HCT116 (cell line): ENCODE measurements around the gene MSI2. TPM values are rescaled to one million over a fixed set of nuclear protein-coding genes. Genes with fewer than 3 reads are reported as not detected.

Source experiments
- ATAC-seq: fragments of 200-7000 bp; cut with Tn5 transposase; 2 replicates; pipeline ENCODE4 v1.9.1; 2020; ENCODE audit warnings: mild to moderate bottlenecking, moderate library complexity
- BruUV-seq: library from RNA; stranded (reverse); fragments of 400-500 nt; replicated peaks from 2 replicates; lab custom pipeline; 2021; lab: Mats Ljungman, UMichigan
- CTCF ChIA-PET: fragments of 300-600 bp; sonication (Branson Sonifier 250); formaldehyde crosslinking; loops from one replicate; lab custom pipeline; 2021; ENCODE audit warnings: antibody characterized with exemption; lab: Charles Lee
- POLR2A ChIA-PET: fragments of 300-600, 350-600 bp; sonication (Branson Sonifier 250); formaldehyde crosslinking; loops from one replicate; lab custom pipeline; 2021; ENCODE audit warnings: antibody characterized with exemption; lab: Charles Lee
- RAD21 ChIA-PET, 2 experiments: fragments of 300-600 bp; sonication (Branson Sonifier 250); formaldehyde crosslinking; loops; one replicate each; lab custom pipeline; 2023; ENCODE audit warnings: low total read pairs in 2 of 2; ENCODE audit not compliant: uncharacterized antibody in 2 of 2, unreplicated experiment in 2 of 2, low non-redundant PET in 1 of 2; lab: Charles Lee
- DNase-seq: peaks from one replicate; pipeline ENCODE4 v3.0.0-alpha.2; 2010; ENCODE audit warnings: low read depth, low spot score
- H2AFZ ChIP-seq: fragments of 200-600 bp; shearing (Covaris generic), sonication (generic); 2 replicates; pipeline ENCODE4 v1.6.1; 2017; ENCODE audit warnings: low read depth, mixed run types, mixed read lengths, antibody characterized with exemption, low read length; ENCODE audit not compliant: poor library complexity, severe bottlenecking
- H3K27ac ChIP-seq: 2 replicates; pipeline ENCODE4 v1.5.1; 2012; ENCODE audit warnings: low read depth, low read length
- H3K27me3 ChIP-seq: fragments of 200-600 bp; sonication (generic); 2 replicates; pipeline ENCODE4 v1.6.1; 2016; ENCODE audit warnings: mixed run types, low read length, mixed read lengths; ENCODE audit not compliant: insufficient read depth
- H3K36me3 ChIP-seq, 2 experiments: fragments of 200-500 bp in 1 of 2; fragments of 200-600 bp in 1 of 2; sonication (Bioruptor generic) in 1 of 2; sonication (generic) in 1 of 2; 2 replicates each; pipeline versions ENCODE4 v1.5.1 to v1.6.1; 2014 to 2016; ENCODE audit warnings: low read length in 2 of 2, inconsistent platforms in 1 of 2, mixed read lengths in 1 of 2, mixed run types in 1 of 2; ENCODE audit not compliant: insufficient read depth in 2 of 2, control insufficient read depth in 1 of 2
- H3K4me1 ChIP-seq, 2 experiments: fragments of 200-600 bp in 1 of 2; sonication (generic) in 1 of 2; 2 replicates each; pipeline versions ENCODE4 v1.5.1 to v1.6.1; 2012 to 2017; ENCODE audit warnings: low read length in 2 of 2, inconsistent platforms in 1 of 2, mild to moderate bottlenecking in 1 of 2, mixed read lengths in 1 of 2, mixed run types in 1 of 2, moderate library complexity in 1 of 2; ENCODE audit not compliant: insufficient read depth in 2 of 2, control insufficient read depth in 1 of 2
- H3K4me2 ChIP-seq: fragments of 200-600 bp; sonication (generic); 2 replicates; pipeline ENCODE4 v1.6.1; 2017; ENCODE audit warnings: mixed run types, low read length, mixed read lengths
- H3K4me3 ChIP-seq, 2 experiments: fragments of 200-600 bp in 1 of 2; sonication (generic) in 1 of 2; replicated peaks in 1 of 2; 2 replicates each; pipeline ENCODE4 v1.5.1; 2011 to 2016; ENCODE audit warnings: low read length in 2 of 2, control low read depth in 1 of 2, low read depth in 1 of 2, mild to moderate bottlenecking in 1 of 2, mixed read lengths in 1 of 2, mixed run types in 1 of 2
- H3K79me2 ChIP-seq: fragments of 200-600 bp; sonication (generic); 2 replicates; pipeline ENCODE4 v1.6.1; 2017; ENCODE audit warnings: mild to moderate bottlenecking, mixed run types, low read length, moderate library complexity, mixed read lengths; ENCODE audit not compliant: insufficient read depth
- H3K9ac ChIP-seq: fragments of 200-600 bp; sonication (generic); 2 replicates; pipeline ENCODE4 v1.6.1; 2016; ENCODE audit warnings: low read length, mixed read lengths
- H3K9me2 ChIP-seq: fragments of 200-600 bp; sonication (generic), shearing (Covaris generic); 2 replicates; pipeline ENCODE4 v1.6.1; 2017; ENCODE audit warnings: mixed run types, mild to moderate bottlenecking, moderate library complexity; ENCODE audit not compliant: insufficient read depth
- H3K9me3 ChIP-seq, 2 experiments: fragments of 200-500 bp in 1 of 2; fragments of 200-600 bp in 1 of 2; sonication (Bioruptor generic) in 1 of 2; sonication (generic) in 1 of 2; 2 replicates each; pipeline ENCODE4 v1.6.1; 2014 to 2017; ENCODE audit warnings: low read length in 2 of 2, mixed read lengths in 2 of 2, inconsistent platforms in 1 of 2, low read depth in 1 of 2, mild to moderate bottlenecking in 1 of 2, mixed run types in 1 of 2, moderate library complexity in 1 of 2; ENCODE audit not compliant: control insufficient read depth in 1 of 2, insufficient read depth in 1 of 2
- H4K20me1 ChIP-seq: fragments of 200-600 bp; sonication (generic), shearing (Covaris generic); 2 replicates; pipeline ENCODE4 v1.6.1; 2017; ENCODE audit warnings: mixed run types, mild to moderate bottlenecking, moderate library complexity; ENCODE audit not compliant: insufficient read depth
- ATF3 ChIP-seq: IDR thresholded peaks from 2 replicates; pipeline ENCODE4 v1.6.1; 2012
- CBX3 ChIP-seq: IDR thresholded peaks from 2 replicates; pipeline ENCODE4 v1.6.1; 2012; ENCODE audit warnings: low read depth
- EZH2phosphoT487 ChIP-seq: fragments of 200-600 bp; IDR thresholded peaks from 2 replicates; pipeline ENCODE4 v1.6.1; 2018; ENCODE audit warnings: antibody characterized with exemption, borderline replicate concordance
- FOSL1 ChIP-seq: IDR thresholded peaks from 2 replicates; pipeline ENCODE4 v1.6.1; 2012; ENCODE audit warnings: low read depth
- JUND ChIP-seq: IDR thresholded peaks from 2 replicates; pipeline ENCODE4 v1.6.1; 2012
- POLR2AphosphoS5 ChIP-seq: IDR thresholded peaks from 2 replicates; pipeline ENCODE4 v1.6.1; 2011; ENCODE audit warnings: mild to moderate bottlenecking, low read depth, low read length, moderate library complexity
- REST ChIP-seq: IDR thresholded peaks from 2 replicates; pipeline ENCODE4 v1.6.1; 2012; ENCODE audit warnings: low read depth
- SP1 ChIP-seq: IDR thresholded peaks from 2 replicates; pipeline ENCODE4 v1.6.1; 2012; ENCODE audit warnings: low read depth
- YY1 ChIP-seq: IDR thresholded peaks from 2 replicates; pipeline ENCODE4 v1.6.1; 2011; ENCODE audit warnings: low read length, low read depth, moderate library complexity, mild to moderate bottlenecking; ENCODE audit not compliant: insufficient replicate concordance; ENCODE audit errors: extremely low read depth
- intact Hi-C: fragments of 100-400 bp; cut with micrococcal nuclease; formaldehyde crosslinking; loops from 2 replicates; pipeline ENCODE4 v1.10.0; 2022
- total RNA-seq: library from RNA; stranded (reverse); gene quantifications from one replicate; pipeline ENCODE4 v1.2.1, GENCODE V29; 2021; ENCODE audit not compliant: unreplicated experiment

Gene MSI2
- total RNA-seq, 1 experiment from 2014 or later, result 137 TPM

GRCh38 chr17:57587193-57587969 is 331.1 kb downstream of the MSI2 start:
- TF ChIP-seq FOSL1, result no peak
- no peak for TF ChIP-seq CBX3
- TF ChIP-seq YY1, result no peak
- TF ChIP-seq ATF3, result no peak
- TF ChIP-seq POLR2AphosphoS5, result no peak
- TF ChIP-seq SP1, result no peak
- no peak for TF ChIP-seq EZH2phosphoT487
- no peak for TF ChIP-seq JUND
- no peak for TF ChIP-seq REST
- no peaks in the 10 kb centered on the region for H3K36me3 ChIP-seq
- no peak overlapping the region for H3K27ac ChIP-seq
- no peaks in the 10 kb centered on the region for H3K9me2 ChIP-seq
- no peaks in the 10 kb centered on the region for H3K9me3 ChIP-seq
- no peak for ATAC-seq
- CTCF ChIA-PET, result interaction anchor here (0.7 to 1.5 kb wide), 2 partner anchors 10 to 457 kb away, joined by 3 to 4 read pairs; no protein-coding TSS in a partner anchor
- DNase-seq, result no peak
- RAD21 ChIA-PET, result no interaction called here
- H2AFZ ChIP-seq, result no peak overlapping the region
- H3K79me2 ChIP-seq, result no peaks in the 10 kb centered on the region
- H3K4me2 ChIP-seq, result no peak overlapping the region
- no peaks in the 10 kb centered on the region for H4K20me1 ChIP-seq
- H3K9ac ChIP-seq, result no peak overlapping the region
- H3K27me3 ChIP-seq, result no peaks in the 10 kb centered on the region
- BruUV-seq, result no TSS peak
- POLR2A ChIA-PET, result no interaction called here
- no peak overlapping the region for H3K4me3 ChIP-seq
- no peaks in the 10 kb centered on the region for H3K4me1 ChIP-seq
- intact Hi-C loops, result no loop called here
